Mesendoderm (in vitro differentiated cells): ENCODE data around the gene MTA1.

Experiments used
- DNase-seq: peaks from one replicate; pipeline ENCODE4 v3.0.0; 2013
- H2AK5ac ChIP-seq: 2 replicates; pipeline ENCODE4 v1.6.1; 2013; ENCODE audit warnings: low read length, inconsistent platforms
- H2BK120ac ChIP-seq: 2 replicates; pipeline ENCODE4 v1.6.1; 2013; ENCODE audit warnings: low read depth, mild to moderate bottlenecking, low read length, moderate library complexity, mixed read lengths
- H2BK15ac ChIP-seq: replicated peaks from 2 replicates; pipeline ENCODE4 v1.6.1; 2013; ENCODE audit warnings: low read depth, mild to moderate bottlenecking, moderate library complexity
- H2BK5ac ChIP-seq: 2 replicates; pipeline ENCODE4 v1.6.1; 2013; ENCODE audit warnings: low read length, inconsistent platforms
- H3K18ac ChIP-seq: 2 replicates; pipeline ENCODE4 v1.6.1; 2013; ENCODE audit warnings: mild to moderate bottlenecking, low read length, mixed read lengths
- H3K23ac ChIP-seq: one replicate; pipeline ENCODE4 v1.6.1; 2013; ENCODE audit warnings: low read length
- H3K27ac ChIP-seq: 2 replicates; pipeline ENCODE4 v1.5.1; 2013; ENCODE audit warnings: low read depth, mild to moderate bottlenecking, inconsistent platforms, low read length, moderate library complexity
- H3K27me3 ChIP-seq: 2 replicates; pipeline ENCODE4 v1.6.1; 2013; ENCODE audit warnings: low read length, control low read depth, mild to moderate bottlenecking, inconsistent platforms; ENCODE audit not compliant: insufficient read depth, poor library complexity
- H3K36me3 ChIP-seq: 2 replicates; pipeline ENCODE4 v1.6.1; 2013; ENCODE audit warnings: low read length, inconsistent platforms; ENCODE audit not compliant: control insufficient read depth, insufficient read depth
- H3K4ac ChIP-seq: one replicate; pipeline ENCODE4 v1.6.1; 2013; ENCODE audit warnings: low read depth, mild to moderate bottlenecking, low read length, moderate library complexity
- H3K4me1 ChIP-seq: 2 replicates; pipeline ENCODE4 v1.6.1; 2013; ENCODE audit warnings: low read depth, low read length, inconsistent platforms; ENCODE audit not compliant: control insufficient read depth
- H3K4me2 ChIP-seq: 2 replicates; pipeline ENCODE4 v1.6.1; 2013; ENCODE audit warnings: low read length
- H3K4me3 ChIP-seq: 2 replicates; pipeline ENCODE4 v1.5.1; 2013; ENCODE audit warnings: mild to moderate bottlenecking, low read length
- H3K56ac ChIP-seq: one replicate; pipeline ENCODE4 v1.6.1; 2013; ENCODE audit warnings: low read length
- H3K79me1 ChIP-seq: 2 replicates; pipeline ENCODE4 v1.6.1; 2013; ENCODE audit warnings: low read length, inconsistent platforms
- H3K79me2 ChIP-seq: 2 replicates; pipeline ENCODE4 v1.6.1; 2013; ENCODE audit warnings: mild to moderate bottlenecking, low read length; ENCODE audit not compliant: control insufficient read depth, insufficient read depth
- H3K9ac ChIP-seq: 2 replicates; pipeline ENCODE4 v1.6.1; 2013; ENCODE audit warnings: low read length, inconsistent platforms
- H4K5ac ChIP-seq: one replicate; pipeline ENCODE4 v1.6.1; 2013; ENCODE audit warnings: low read length
- H4K8ac ChIP-seq: one replicate; pipeline ENCODE4 v1.6.1; 2013; ENCODE audit warnings: low read depth, mild to moderate bottlenecking, control low read depth, low read length, moderate library complexity
- WGBS: extraction: QIAGEN DNeasy Blood & Tissue Kit; methylation state at CpG from one replicate; pipeline ENCODE4 v1.1.7; 2013; ENCODE audit warnings: low lambda C conversion rate, missing lambda C conversion rate; ENCODE audit not compliant: insufficient coverage; ENCODE audit errors: extremely low coverage; 5-methylcytosine and 5-hydroxymethylcytosine counted together

Gene MTA1

DNA sequence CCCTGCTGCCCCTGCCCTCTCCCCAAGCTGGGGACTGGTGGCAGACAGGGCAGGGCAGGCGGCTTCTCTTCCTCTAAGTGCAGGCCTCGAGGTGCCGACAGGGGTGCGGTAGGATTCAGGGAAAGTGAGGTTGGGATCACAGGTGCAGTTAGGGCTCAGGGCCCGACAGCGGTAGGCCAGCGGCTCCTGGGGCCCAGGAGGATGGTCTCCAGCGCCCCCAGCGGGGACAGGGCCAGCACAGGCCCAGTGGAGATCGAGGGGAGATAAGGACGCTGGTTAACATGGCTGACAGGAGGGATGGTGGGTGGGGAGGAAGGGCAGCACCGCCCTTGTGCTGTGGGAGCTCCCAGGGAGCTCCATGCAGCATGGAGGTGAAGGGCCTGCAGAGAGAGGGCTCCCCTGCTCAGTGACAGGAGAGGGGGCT is 66.1 kb downstream of the MTA1 start:
- H3K79me1 ChIP-seq: no peaks in the 10 kb centered on the region
- H3K36me3 ChIP-seq: no peaks in the 10 kb centered on the region
- H2BK5ac ChIP-seq: no peak overlapping the region
- no peak overlapping the region for H3K4ac ChIP-seq
- peaks cover 5% of the 10 kb centered on the region for H3K4me1 ChIP-seq
- H3K27me3 ChIP-seq: peaks cover 8% of the 10 kb centered on the region
- H3K79me2 ChIP-seq: no peaks in the 10 kb centered on the region
- H3K9ac ChIP-seq: peak overlapping the region; percentile 34
- H3K18ac ChIP-seq: no peak overlapping the region
- no CpG with 5 or more reads among the region's 12 CpGs for WGBS
- no peak overlapping the region for H4K5ac ChIP-seq
- no peak overlapping the region for H3K27ac ChIP-seq
- DNase-seq: peak; percentile 93
- H3K56ac ChIP-seq: peak overlapping the region; percentile 73
- no peak overlapping the region for H2BK120ac ChIP-seq
- no peak overlapping the region for H3K23ac ChIP-seq
- no peak overlapping the region for H2BK15ac ChIP-seq
- H3K4me2 ChIP-seq: peak overlapping the region; percentile 54
- H4K8ac ChIP-seq: no peak overlapping the region
- H2AK5ac ChIP-seq: no peak overlapping the region
- no peak overlapping the region for H3K4me3 ChIP-seq

DNA sequence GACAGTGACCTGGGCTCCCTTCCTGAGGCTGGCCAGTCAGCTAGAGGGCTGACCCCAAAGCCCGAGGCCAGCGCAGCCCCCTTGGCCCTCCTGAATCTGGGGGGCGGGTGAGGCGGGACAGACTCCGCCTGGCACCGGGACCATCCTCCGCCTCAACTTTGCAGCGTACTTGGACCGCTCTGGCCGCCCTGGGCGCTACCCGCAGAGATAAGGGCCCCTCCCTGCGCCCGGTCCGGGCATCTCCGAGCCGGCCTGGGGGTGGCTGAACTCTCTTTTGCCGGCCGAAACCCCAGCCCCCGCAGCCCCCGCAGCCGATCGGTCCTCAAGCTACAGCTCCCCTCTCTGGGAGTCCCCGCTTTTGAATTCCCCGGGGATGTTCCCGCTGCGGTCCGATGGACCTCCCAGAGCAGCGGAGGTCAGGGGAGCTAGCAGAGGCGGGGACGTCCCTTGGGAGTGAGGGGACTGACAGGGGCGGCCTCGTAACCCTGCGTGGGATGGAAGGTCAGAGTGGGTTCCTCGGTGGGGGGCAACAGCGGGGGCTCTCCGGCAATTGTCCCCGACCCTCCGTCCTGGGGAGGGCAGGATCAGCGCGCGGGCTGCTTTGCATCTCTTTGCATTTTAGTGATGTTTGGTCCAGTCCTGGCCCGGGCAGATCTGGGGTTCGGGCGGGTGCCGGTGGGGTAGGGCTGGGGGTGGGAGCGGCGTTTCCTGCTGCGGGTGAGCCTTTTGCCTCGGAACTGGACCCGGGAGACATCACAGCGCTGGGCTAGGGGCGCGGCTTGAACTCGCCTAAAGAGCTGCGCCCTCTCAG is 66.7 kb downstream of the MTA1 start, which contains the start of gene CRIP1:
Gene CRIP1 (plus strand): TSS at position 724 of the 811 bp plus-strand sequence. CDS start 374 bp downstream, outside the sequence.
- WGBS: no CpG with 5 or more reads among the region's 56 CpGs
- Histone ChIP-seq H3K23ac (no peak within 1 kb of the TSS), H3K18ac (peak within 1 kb of the TSS; percentile 13), H3K4ac (no peak within 1 kb of the TSS), H3K4me1 (peaks cover under 1% of the 10 kb centered on the region), H3K79me2 (no peaks in the 10 kb centered on the region), H2AK5ac (no peak within 1 kb of the TSS), H3K9ac (peak within 1 kb of the TSS; percentile 70), H3K56ac (peak within 1 kb of the TSS; percentile 81), H3K27me3 (peaks cover 8% of the 10 kb centered on the region), H3K4me3 (peak within 1 kb of the TSS; percentile 17), H4K8ac (no peak within 1 kb of the TSS), H3K27ac (no peak within 1 kb of the TSS), H3K4me2 (peak within 1 kb of the TSS; percentile 54), H4K5ac (no peak within 1 kb of the TSS), H2BK120ac (no peak within 1 kb of the TSS), H2BK5ac (no peak within 1 kb of the TSS), H2BK15ac (no peak within 1 kb of the TSS), H3K79me1 (no peaks in the 10 kb centered on the region), H3K36me3 (no peaks in the 10 kb centered on the region)
- DNase-seq: no peak

DNA sequence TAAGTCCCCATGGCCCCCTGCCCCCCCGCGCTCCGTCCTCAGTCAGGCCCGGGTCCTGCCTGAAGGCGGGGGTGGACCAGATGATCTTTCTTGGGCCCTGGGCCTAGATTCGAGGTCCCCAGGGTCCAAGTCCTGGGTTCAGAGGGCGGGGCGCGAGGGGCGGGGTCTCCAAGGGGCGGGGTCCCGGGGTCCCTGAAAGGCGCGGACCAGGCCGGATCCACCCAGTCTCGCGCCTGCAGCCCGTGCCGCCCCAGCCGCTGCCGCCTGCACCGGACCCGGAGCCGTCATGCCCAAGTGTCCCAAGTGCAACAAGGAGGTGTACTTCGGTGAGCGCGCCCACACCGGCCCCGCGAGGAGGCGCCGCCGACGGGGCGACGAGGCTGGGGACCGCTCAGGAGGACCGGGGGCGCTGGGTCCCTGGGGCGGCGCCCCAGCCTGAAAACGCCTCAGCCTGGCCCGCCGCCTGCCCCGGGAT is 67.4 kb downstream of the MTA1 start:
- no peaks in the 10 kb centered on the region for H3K36me3 ChIP-seq
- no peak overlapping the region for H3K4ac ChIP-seq
- no peaks in the 10 kb centered on the region for H3K79me2 ChIP-seq
- no peak for DNase-seq
- no peak overlapping the region for H2BK120ac ChIP-seq
- H3K4me1 ChIP-seq: no peaks in the 10 kb centered on the region
- no peak overlapping the region for H2AK5ac ChIP-seq
- H3K18ac ChIP-seq: peak overlapping the region; percentile 13
- no peak overlapping the region for H2BK15ac ChIP-seq
- no CpG with 5 or more reads among the region's 45 CpGs for WGBS
- H3K4me2 ChIP-seq: peak overlapping the region; percentile 54
- no peak overlapping the region for H4K8ac ChIP-seq
- H3K4me3 ChIP-seq: peak overlapping the region; percentile 17
- H3K56ac ChIP-seq: peak overlapping the region; percentile 81
- H4K5ac ChIP-seq: no peak overlapping the region
- H3K27me3 ChIP-seq: peaks cover 8% of the 10 kb centered on the region
- peak overlapping the region; percentile 70 for H3K9ac ChIP-seq
- H3K23ac ChIP-seq: no peak overlapping the region
- no peaks in the 10 kb centered on the region for H3K79me1 ChIP-seq
- H2BK5ac ChIP-seq: no peak overlapping the region
- no peak overlapping the region for H3K27ac ChIP-seq

DNA sequence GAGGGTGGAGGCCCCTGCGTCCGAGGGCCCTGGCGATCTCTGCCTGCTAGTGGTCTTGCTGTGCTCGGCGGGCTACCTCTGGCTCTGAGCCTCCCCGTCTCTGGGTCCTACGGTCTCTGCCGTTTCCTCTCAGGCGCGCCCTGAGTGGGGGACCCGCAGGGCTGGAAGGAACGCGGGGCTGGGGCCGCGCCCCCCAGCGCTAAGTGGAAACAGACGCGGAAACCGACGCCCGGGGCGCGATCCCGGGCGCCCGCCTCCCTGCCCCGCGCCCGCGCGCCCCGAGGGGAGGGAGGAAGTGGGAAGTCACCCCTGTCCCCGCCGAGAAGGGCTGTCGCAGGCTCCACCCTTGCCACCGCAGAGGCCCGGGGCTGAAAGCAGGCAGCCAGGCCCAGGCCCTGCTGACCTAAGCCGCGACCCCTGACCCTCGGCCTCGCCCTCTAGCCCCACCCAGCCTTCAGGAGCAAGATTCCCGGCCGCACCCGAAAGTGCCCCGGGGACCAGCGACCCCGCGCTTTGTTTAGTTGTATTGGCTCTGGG is 67.9 kb downstream of the MTA1 start:
- Histone ChIP-seq H3K79me1 (no peaks in the 10 kb centered on the region), H3K9ac (peak overlapping the region; percentile 70), H4K8ac (no peak overlapping the region), H3K27me3 (peaks cover 8% of the 10 kb centered on the region), H2BK15ac (no peak overlapping the region), H3K4me3 (peak overlapping the region; percentile 17), H2BK5ac (no peak overlapping the region), H3K18ac (peak overlapping the region; percentile 13), H3K27ac (no peak overlapping the region), H3K4ac (no peak overlapping the region), H4K5ac (no peak overlapping the region), H3K36me3 (no peaks in the 10 kb centered on the region), H2BK120ac (no peak overlapping the region), H3K4me1 (no peaks in the 10 kb centered on the region), H3K4me2 (peak overlapping the region; percentile 54), H2AK5ac (no peak overlapping the region), H3K56ac (peak overlapping the region; percentile 81), H3K79me2 (no peaks in the 10 kb centered on the region), H3K23ac (no peak overlapping the region)
- no CpG with 5 or more reads among the region's 48 CpGs for WGBS
- DNase-seq: no peak

DNA sequence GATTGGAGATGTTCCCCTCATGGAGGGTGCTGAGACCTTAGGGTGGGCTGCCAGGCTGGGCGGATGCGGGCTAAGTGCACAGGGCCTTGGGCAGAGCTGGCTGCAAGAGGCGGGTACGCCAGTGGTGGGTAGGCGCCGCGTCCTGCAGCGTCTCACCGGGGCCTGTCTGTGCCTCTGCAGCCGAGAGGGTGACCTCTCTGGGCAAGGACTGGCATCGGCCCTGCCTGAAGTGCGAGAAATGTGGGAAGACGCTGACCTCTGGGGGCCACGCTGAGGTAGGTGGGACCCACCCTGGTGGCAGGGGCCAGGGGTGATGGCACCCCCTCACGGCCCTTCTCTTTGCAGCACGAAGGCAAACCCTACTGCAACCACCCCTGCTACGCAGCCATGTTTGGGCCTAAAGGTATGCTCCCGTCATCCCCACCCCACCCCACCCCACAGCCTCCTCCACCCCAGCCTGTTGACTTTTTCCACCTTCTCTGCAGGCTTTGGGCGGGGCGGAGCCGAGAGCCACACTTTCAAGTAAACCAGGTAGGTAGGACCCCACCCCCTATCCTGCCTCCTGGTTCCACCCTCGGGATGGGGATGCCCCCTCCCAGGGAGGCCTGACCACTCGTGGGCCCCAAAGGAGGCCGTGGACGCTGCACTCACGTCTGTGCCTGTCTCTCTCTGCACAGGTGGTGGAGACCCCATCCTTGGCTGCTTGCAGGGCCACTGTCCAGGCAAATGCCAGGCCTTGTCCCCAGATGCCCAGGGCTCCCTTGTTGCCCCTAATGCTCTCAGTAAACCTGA is 68.6 kb downstream of the MTA1 start:
- Histone ChIP-seq H3K36me3 (no peaks in the 10 kb centered on the region), H3K27ac (no peak overlapping the region), H2BK5ac (no peak overlapping the region), H3K79me2 (no peaks in the 10 kb centered on the region), H3K9ac (peak overlapping the region; percentile 70), H3K4ac (no peak overlapping the region), H3K56ac (no peak overlapping the region), H3K18ac (no peak overlapping the region), H3K4me2 (no peak overlapping the region), H3K79me1 (no peaks in the 10 kb centered on the region), H2BK15ac (no peak overlapping the region), H3K4me3 (no peak overlapping the region), H4K8ac (no peak overlapping the region), H3K27me3 (peaks cover 8% of the 10 kb centered on the region), H3K23ac (no peak overlapping the region), H3K4me1 (no peaks in the 10 kb centered on the region), H2AK5ac (no peak overlapping the region), H2BK120ac (no peak overlapping the region), H4K5ac (no peak overlapping the region)
- DNase-seq: no peak
- no CpG with 5 or more reads among the region's 26 CpGs for WGBS
